ENCODE data around the gene TRPT1.

DNA sequence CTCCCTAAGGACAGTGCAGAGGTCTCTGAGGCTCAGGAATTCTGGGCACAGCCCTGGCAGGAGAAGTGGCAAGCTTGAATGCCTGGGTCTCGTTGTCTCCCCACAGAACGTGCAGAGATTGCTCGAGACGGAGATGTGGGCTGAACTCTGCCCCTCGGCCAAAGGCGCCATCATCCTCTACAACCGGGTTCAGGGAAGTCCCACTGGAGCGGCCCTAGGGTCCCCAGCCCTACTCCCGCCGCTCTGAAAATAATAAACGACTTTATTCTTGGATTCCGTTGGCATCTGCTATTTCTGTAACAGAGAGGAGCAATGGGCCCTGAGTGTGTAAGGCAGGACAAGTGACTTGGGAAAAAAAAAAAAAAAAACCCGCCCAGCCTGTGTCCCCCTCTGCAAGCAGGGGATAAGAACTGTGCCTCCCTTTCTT is 3.8 kb upstream of the TRPT1 start:
- no peak for TF ChIP-seq CTCF (IDR thresholded peaks at IDR 0.05)
- TF ChIP-seq POLR2AphosphoS5 (IDR thresholded peaks at IDR 0.05; ENCODE audit: low read depth, low read length): no peak
- TF ChIP-seq, protein P1, sequence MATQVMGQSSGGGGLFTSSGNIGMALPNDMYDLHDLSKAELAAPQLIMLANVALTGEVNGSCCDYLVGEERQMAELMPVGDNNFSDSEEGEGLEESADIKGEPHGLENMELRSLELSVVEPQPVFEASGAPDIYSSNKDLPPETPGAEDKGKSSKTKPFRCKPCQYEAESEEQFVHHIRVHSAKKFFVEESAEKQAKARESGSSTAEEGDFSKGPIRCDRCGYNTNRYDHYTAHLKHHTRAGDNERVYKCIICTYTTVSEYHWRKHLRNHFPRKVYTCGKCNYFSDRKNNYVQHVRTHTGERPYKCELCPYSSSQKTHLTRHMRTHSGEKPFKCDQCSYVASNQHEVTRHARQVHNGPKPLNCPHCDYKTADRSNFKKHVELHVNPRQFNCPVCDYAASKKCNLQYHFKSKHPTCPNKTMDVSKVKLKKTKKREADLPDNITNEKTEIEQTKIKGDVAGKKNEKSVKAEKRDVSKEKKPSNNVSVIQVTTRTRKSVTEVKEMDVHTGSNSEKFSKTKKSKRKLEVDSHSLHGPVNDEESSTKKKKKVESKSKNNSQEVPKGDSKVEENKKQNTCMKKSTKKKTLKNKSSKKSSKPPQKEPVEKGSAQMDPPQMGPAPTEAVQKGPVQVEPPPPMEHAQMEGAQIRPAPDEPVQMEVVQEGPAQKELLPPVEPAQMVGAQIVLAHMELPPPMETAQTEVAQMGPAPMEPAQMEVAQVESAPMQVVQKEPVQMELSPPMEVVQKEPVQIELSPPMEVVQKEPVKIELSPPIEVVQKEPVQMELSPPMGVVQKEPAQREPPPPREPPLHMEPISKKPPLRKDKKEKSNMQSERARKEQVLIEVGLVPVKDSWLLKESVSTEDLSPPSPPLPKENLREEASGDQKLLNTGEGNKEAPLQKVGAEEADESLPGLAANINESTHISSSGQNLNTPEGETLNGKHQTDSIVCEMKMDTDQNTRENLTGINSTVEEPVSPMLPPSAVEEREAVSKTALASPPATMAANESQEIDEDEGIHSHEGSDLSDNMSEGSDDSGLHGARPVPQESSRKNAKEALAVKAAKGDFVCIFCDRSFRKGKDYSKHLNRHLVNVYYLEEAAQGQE (IDR thresholded peaks at IDR 0.05; ENCODE audit: insufficient read depth in 1 of 2, low read depth in 2 of 2, low read length in 1 of 2): no peak
- TF ChIP-seq TCF7L2 (IDR thresholded peaks at IDR 0.05; ENCODE audit: low read depth, low read length): no peak

All from Panc1 (cell line).